Skeletal muscle cell (primary cell): ENCODE measurements around the gene FLNA.
A peak's percentile ranks its signal among the peaks of the same experiment; 100 is the strongest.

ENCODE experiments used
- DNase-seq: peaks from one replicate; pipeline ENCODE4 v3.0.0-alpha.2; 2010; ENCODE audit warnings: low read depth
- H3K4me3 ChIP-seq: 2 replicates; pipeline ENCODE4 v1.5.1; 2011; ENCODE audit warnings: low read depth, mild to moderate bottlenecking, control low read depth, low read length, moderate library complexity

The FLNA gene

GRCh38 chrX:154378799-154379568 lies 4.5 kb upstream of the FLNA start, which contains the start of gene EMD:
Gene EMD (plus strand): TSS chrX:154379295. CDS start chrX:154379485, 190 bp downstream.
- peak; percentile 94 for DNase-seq
- peak within 1 kb of the TSS; percentile 71 for H3K4me3 ChIP-seq

- peak overlapping the region; percentile 50 for H3K4me3 ChIP-seq
- DNase-seq, result no peak
Observed at GRCh38 chrX:154378059-154378798, 3.8 kb upstream of the FLNA start.

- no peak for DNase-seq
- no peak overlapping the region for H3K4me3 ChIP-seq
Observed at GRCh38 chrX:154376774-154377173, 2.3 kb upstream of the FLNA start.

- peak overlapping the region; percentile 25 for H3K4me3 ChIP-seq
- no peak for DNase-seq
Observed at GRCh38 chrX:154375156-154375504, 696 bp upstream of the FLNA start.

- H3K4me3 ChIP-seq, result peak overlapping the region; percentile 51
- DNase-seq, result peak; percentile 28
Observed at GRCh38 chrX:154373340-154374306, 811 bp downstream of the FLNA start.

DNA sequence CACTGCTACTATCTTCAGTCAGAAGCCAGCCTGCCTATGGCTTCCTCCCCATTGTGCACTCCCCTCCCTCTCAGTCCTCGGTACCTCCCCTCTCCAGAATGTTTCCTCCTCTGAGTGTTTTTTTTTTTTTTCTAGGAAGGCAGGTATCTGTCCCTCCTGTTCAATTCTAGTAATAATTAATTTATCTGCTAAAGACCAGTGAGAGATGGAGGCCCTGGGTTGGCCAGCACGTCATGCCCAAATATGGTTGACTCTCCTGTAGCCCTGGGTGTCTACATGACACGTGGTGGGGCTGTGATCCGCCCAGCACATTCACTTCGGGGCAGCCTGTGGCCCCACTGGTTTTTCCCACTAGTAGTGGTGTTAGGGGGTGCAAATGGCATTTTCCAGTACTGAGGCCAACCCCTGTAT lies 1.8 kb downstream of the FLNA start:
- H3K4me3 ChIP-seq, result no peak overlapping the region
- no peak for DNase-seq

DNA sequence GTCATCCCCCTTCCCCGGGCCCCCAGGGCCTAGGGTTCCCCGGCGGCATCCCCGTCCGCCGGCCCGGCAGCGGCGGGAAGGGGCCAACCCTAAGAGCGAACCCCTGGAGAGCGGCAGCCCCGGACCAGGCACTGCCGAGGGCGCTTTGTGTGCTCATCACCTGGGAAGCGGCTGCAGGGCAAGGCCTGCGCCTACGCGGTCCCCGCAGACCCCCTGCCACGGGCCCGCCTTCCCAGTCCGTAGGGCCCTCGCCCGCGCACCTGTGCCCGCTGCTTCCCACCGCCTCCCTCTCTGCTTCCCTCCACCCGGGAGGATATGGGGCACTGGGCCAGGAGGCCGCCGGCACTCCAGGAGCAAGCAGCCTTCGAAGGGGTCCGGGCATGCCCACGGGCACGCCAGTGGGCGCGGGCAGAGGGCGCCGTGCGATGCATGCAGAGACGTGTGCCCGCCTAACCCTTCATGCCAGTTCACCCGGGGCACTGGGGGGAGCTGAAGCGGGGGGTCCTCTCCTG lies 2.6 kb downstream of the FLNA start:
- peak overlapping the region; percentile 51 for H3K4me3 ChIP-seq
- DNase-seq, result no peak

DNA sequence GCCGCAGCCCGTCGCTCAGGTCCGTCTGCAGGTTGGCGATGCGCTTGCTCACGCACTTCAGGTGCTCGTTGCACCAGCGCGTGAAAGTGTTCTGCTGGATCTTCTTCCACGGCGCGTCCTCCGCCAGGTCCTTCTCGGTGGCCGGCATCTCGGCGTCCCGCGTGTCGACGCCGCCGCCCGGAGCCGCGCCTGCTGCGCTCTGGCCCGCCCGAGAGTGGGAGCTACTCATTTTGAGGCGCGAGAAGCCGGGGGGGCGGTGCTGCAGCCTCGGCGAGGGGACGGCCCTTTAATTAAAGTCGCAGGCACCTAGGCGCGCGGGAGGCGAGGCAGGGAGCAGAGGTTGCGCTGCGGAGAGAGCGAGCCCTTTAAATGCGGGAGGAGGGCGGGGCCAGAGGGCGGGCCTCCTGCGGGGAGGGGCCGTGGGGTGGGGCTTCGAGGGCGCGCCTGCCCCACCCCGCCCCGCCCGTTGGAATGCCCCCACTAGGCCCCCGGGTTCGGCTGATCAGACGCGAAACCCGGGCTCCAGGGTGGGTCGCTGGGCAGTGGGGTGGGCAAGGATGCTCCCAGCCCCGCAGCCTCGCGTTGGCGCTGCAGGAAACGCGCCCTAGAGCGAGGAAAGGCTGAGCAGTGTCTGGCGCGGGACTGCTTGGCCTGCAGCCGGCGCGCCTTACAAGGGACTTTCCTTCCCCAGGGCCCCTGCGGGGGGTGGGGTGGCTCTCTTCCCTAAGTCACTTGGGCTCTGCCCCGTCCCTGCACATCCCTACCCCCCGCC lies 3.2 kb downstream of the FLNA start:
- peak; percentile 77 for DNase-seq
- peak overlapping the region; percentile 70 for H3K4me3 ChIP-seq

- DNase-seq, result no peak
- peak overlapping the region; percentile 70 for H3K4me3 ChIP-seq
Observed at GRCh38 chrX:154370300-154371016, 4.0 kb downstream of the FLNA start.

DNA sequence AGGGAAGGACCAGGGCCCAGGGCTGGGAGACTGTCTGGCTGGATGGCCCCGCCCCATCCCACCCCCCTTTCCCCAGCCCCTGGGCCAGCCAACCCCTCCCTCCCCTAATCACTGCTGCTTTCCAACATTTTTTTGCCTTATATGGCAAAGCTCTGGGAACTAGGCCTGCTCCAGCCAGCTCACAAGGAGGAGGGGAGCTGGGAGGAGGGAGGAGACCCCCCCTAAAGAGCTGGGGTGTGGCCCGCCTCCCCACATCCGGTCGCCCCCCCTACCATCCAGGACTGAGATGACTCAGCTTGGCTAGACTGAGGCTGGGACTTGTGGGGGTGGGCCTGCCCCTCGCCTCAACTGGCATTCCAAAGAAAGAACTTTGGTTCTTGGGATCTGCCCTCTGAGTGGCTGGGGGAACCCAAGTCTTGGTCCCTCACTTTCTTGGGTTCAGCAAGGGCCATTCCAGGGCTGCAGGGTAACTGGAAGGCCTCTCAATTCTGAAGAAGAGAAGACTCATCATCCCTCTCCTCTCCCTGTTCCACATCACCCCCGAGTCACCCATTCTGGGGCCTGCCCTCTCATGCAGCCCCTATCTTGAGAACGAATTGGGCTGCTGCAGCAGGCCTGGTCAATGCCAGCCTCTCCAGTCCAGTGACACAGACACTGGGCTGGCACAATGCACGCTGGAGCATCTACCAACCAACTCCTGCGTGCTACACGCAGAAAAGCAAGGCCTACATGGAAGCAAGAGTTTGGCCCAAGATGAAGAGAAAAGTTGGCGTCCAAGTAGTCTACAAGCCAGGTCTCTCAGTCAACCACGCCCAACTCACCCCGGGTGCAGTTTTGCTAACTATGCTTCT lies 4.8 kb downstream of the FLNA start:
- peak; percentile 93 for DNase-seq
- peak overlapping the region; percentile 70 for H3K4me3 ChIP-seq

DNA sequence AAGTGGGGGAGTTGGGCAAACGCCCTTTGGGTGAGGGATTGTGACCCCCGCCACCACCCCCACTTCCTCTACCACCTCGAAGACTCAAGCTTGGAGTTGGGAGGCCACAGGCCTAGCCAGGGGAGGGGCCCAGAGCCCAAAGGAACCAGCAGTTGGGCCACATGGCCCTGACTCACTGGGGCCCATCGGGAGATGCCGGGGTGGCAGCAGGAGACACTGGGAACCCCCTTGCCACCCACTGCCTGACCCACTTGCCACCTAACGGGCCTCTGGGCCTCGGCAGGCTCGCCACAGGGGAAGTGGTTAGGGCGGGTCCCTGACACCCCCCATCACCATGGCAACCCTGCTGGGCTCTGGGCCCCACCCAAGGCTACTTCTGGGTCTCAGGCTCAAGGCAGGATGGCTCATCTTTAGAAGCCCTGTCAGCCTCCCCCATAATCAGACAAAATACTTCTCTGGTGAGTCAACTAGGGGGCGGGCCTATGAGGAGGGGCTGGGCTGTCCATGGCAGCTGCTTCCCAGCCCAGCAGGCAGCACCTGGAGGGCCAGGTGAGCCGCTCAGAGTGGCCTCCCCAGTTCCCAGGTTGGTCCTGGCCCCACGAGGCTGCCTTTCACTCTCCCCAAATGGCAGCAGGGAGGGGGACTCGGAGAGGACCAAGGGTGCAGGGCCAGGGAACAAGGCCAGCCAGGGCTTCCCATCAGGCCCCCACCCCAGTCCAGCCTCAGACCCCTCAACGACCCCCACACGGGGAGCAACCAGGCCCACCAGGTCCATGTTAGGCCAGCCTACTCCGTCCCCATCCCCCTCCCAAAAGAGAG lies 5.6 kb downstream of the FLNA start:
- peak; percentile 78 for DNase-seq
- H3K4me3 ChIP-seq, result peak overlapping the region; percentile 57

GRCh38 chrX:154367474-154368308 lies 6.7 kb downstream of the FLNA start:
- peak overlapping the region; percentile 57 for H3K4me3 ChIP-seq
- no peak for DNase-seq

DNA sequence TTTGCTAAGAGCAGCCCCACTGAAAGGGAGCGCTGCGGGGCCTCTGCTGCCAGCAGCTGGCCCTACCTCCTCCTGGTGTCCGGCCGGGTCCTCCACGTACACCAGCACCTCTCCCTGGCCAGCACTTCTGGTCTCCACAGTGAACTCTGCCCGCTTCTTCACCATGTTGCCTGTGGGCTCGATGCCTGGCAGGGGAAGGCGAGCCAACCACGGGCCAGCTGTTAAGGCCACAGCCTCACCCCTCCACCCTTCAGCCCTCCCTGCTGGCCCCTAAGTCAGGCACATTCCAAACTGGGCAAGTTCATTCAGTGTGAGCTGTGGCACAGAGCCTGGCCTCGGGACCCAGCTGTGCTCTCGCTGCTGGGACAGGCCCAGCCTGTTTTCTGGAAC lies 7.8 kb downstream of the FLNA start:
- H3K4me3 ChIP-seq, result no peak overlapping the region
- no peak for DNase-seq

DNA sequence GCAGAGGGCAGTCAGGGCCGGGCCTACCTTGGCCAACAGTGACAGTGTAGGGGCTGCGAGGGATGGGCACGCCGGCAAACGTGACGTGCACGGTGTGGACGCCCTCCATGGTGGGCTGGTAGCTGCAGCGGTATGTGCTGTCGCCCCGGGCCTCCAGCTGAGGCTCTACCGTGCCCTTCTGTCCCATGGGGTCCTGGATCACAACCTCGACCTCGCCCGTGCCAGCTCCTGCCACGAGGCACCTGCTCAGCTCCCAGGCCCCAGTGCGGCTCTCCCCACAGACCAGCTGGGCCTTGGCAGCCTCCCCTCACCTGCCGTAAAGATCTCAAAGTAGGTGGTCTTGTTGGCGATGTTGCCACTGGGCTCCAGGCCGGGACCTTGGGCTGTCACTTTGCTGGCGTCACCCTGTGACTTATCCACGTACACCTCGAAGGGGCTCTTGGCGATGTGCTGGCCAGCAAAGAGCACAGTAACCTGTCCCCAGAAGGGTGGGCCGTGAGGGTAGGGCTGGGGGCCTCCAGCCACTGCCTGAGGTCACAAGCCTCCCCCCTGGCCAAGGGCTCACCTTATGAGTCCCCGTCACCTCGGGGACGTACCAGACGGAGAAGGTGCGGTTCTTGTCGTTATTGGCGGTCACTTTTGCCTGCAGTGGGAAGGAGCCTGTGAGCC lies 8.3 kb downstream of the FLNA start:
- DNase-seq, result no peak
- H3K4me3 ChIP-seq, result no peak overlapping the region

- no peak overlapping the region for H3K4me3 ChIP-seq
- no peak for DNase-seq
Observed at GRCh38 chrX:154365052-154365600, 9.3 kb downstream of the FLNA start.
